HL-60/S4 (cell line): ENCODE data around the gene NACA2.

Source experiments
- in situ Hi-C: fragments of 300-500 bp; cut with MboI; formaldehyde crosslinking; loops from 2 replicates; pipeline ENCODE4 v1.14.3; 2022; ENCODE audit warnings: low sequenced_read_pairs

Gene NACA2

DNA sequence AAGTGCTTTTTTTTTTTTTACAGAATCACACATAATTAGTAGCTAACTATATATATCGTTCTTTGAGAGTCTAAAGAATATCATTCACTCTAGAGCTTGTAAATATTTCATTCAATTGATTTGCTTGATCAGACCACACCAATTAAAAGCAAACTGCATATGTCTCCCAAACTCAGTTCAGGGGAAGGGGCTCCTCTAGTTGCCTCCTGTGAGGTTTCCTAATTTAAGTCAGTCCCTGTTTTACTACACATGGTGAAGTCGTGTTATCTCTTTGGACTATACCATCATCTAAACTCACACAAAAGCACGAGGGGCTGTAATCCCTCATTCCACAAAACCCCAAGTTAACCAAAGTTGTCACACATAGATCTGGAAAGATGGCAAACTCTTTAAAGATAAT lies 11.7 kb downstream of the NACA2 start:
- in situ Hi-C loops: no loop called here

DNA sequence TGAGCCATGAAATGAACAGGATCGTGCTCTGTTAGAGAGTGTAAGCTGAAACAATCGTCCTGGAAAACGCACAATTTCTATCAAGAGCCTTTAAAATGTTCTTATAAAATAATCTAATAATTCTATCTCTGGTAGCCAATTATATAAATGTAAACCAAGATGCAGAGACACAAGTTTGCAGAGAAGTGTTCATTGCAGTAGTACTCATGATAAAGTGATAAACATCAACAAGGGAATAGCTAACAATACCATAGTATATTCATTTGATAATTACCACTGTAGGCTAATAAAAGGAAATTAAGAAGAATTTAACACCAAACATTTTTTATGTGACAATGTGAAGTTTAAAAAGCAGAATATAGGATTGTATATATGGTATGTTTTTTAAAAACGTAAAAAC lies 12.4 kb downstream of the NACA2 start:
- in situ Hi-C loops: no loop called here

- in situ Hi-C loops: no loop called here
These were observed 15.0 kb downstream of the NACA2 start for GRCh38 chr17:61575983-61576382.

GRCh38 chr17:61575352-61575975 lies 15.6 kb downstream of the NACA2 start:
- in situ Hi-C loops: no loop called here

DNA sequence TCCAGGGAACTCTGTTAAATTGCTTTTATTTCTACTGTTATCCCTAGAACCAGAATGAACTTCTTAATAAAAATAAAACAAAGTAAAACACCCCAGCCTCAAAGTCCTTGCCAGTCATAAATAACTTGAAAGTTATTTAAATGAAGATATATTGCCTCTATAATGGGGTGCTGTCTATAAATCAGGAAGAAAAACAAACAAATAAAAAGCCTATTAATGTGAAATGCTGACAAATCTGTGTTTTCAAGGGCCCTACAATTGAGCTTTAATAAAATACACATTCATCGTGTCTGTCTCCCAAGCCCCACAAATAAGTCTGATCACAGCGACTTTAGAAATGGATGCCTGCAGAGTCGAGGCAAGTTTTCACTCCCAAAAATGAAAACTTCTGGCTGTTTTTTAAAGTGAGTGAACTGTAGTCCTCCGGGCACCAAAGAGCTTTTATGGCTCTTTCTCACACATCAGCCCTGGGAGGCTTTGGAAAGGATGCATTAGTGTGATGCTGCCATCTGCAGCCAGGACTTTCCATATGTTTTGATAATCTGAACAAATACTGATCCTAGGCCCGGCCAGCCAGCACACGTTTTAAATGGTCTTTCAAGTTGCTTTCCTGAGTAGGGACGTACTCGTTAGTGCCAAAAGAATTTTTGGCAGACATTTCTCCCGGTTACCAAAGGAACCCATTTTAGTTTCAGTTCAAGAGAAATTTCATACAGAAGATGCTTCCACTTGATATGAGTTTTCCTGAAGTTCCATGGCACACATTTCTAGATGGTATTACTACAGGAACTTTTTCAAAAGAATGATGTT lies 16.3 kb downstream of the NACA2 start:
- in situ Hi-C loops: loop anchor here (25.0 kb wide), 1 partner anchor 862 kb away; no protein-coding TSS in a partner anchor

GRCh38 chr17:61572547-61572946 lies 18.5 kb downstream of the NACA2 start:
- in situ Hi-C loops: loop anchor here (25.0 kb wide), 1 partner anchor 860 kb away; no protein-coding TSS in a partner anchor

- in situ Hi-C loops: loop anchor here (25.0 kb wide), 1 partner anchor 859 kb away; no protein-coding TSS in a partner anchor
These were observed 19.4 kb downstream of the NACA2 start for GRCh38 chr17:61571624-61572023.

GRCh38 chr17:61570118-61570517 lies 20.9 kb downstream of the NACA2 start:
- in situ Hi-C loops: loop anchor here (25.0 kb wide), 1 partner anchor 858 kb away; no protein-coding TSS in a partner anchor

- in situ Hi-C loops: loop anchor here (25.0 kb wide), 1 partner anchor 857 kb away; no protein-coding TSS in a partner anchor
These were observed 21.5 kb downstream of the NACA2 start for GRCh38 chr17:61569525-61569924.

DNA sequence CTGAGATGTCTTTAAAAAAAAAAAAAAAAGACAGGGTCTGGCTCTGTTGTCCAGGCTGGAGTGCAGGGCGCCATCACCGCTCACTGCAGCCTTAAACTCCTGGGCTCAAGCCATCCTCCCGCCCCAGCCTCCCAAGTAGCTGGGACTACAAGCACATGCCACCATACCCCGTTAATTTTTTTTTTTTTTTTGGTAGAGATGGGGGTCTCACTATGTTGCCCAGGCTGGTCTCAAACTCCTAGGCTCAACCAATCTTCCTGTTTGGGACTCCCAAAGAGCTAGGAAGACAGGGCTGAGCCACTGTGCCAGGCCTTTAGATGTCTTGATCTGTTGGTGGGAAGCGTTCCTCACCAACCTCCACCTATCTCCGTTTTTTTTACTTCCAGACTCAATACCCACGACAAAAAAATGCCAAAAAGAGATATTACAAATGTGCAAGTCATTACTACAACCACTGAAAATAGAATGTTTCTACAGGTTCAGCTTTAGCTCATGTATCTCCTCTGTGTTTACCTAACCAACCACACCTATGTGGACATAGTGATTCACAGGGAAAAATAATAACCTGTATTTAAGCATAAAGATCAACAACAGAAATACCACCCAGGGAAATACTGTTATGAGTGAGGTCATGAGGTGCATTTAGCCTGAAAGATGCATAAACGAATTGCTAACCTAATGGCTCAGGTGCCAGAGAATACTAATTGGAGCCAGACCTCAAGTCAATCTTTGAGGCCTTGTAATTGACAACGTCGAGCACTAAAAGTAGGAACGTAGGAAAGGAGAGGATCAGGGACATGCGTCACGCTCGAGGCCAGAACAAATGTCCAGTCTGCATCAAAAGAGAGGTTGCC lies 22.6 kb downstream of the NACA2 start:
- in situ Hi-C loops: loop anchor here (25.0 kb wide), 1 partner anchor 856 kb away; no protein-coding TSS in a partner anchor

- in situ Hi-C loops: loop anchor here (25.0 kb wide), 1 partner anchor 855 kb away; no protein-coding TSS in a partner anchor
These were observed 23.8 kb downstream of the NACA2 start for GRCh38 chr17:61567045-61567802.

DNA sequence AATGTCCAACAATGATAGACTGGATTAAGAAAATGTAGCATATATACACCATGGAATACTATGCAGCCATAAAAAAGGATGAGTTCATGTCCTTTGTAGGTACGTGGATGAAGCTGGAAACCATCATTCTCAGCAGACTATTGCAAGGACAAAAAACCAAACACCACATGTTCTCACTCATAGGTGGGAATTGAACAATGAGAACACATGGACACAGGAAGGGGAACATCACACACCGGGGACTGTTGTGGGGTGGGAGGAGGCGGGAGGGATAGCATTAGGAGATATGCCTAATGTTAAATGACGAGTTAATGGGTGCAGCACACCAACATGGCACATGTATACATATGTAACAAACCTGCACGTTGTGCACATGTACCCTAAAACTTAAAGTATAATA lies 24.6 kb downstream of the NACA2 start:
- in situ Hi-C loops: loop anchor here (25.0 kb wide), 1 partner anchor 854 kb away; no protein-coding TSS in a partner anchor

GRCh38 chr17:61565850-61566249 lies 25.2 kb downstream of the NACA2 start:
- in situ Hi-C loops: loop anchor here (25.0 kb wide), 1 partner anchor 854 kb away; no protein-coding TSS in a partner anchor

DNA sequence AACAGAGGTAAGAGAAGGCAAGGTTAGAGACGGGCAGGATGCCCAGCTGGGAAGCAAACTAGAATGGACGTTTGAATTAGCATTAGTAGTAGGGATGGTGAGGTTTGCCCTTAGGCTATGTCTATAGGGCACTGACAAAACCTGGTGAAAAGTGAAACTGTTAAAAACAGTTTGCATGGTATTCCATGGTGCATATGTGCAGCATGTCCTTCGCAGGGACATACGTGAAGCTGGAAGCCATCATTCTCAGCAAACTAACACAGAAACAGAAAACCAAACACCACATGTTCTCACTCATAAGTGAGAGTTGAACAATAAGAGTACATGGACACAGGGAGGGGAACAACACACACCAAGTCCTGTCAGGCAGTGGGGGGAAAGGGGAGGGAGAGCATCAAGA lies 25.8 kb downstream of the NACA2 start:
- in situ Hi-C loops: loop anchor here (25.0 kb wide), 1 partner anchor 853 kb away; no protein-coding TSS in a partner anchor

GRCh38 chr17:61562287-61562686 lies 28.7 kb downstream of the NACA2 start:
- in situ Hi-C loops: loop anchor here (25.0 kb wide), 1 partner anchor 850 kb away; no protein-coding TSS in a partner anchor

DNA sequence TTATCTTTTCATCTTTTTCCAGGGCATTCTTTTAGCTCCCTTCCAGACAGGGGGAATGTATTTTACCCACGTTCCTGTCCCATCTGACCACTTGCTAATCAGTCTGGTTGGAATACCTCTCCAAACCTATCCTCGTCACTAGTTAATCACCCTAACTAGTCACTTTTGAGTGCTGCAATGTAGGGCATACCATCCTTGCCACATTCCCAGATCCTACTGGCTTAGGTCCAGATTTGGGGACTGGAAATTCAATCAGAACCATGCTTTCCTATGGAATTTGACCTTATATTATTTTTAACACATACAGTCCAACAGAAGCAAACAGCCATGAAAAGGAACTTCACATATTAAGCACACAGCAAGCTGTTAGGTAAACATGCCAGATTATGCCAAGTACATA lies 29.7 kb downstream of the NACA2 start:
- in situ Hi-C loops: loop anchor here (25.0 kb wide), 1 partner anchor 849 kb away; no protein-coding TSS in a partner anchor

GRCh38 chr17:61560071-61560470 lies 30.9 kb downstream of the NACA2 start:
- in situ Hi-C loops: loop anchor here (25.0 kb wide), 1 partner anchor 848 kb away; no protein-coding TSS in a partner anchor

GRCh38 chr17:61556224-61557188 lies 34.5 kb downstream of the NACA2 start:
- in situ Hi-C loops: loop anchor here (10.0 to 25.0 kb wide), 2 partner anchors 562 to 844 kb away; no protein-coding TSS in a partner anchor
